SH-SY5Y (cell line): ENCODE results near the gene MED13.

Experiments
- GATA2 ChIP-seq: IDR thresholded peaks from 2 replicates; pipeline ENCODE4 v1.6.1; 2011; ENCODE audit warnings: mild to moderate bottlenecking, low read depth, low read length
- GATA3 ChIP-seq: IDR thresholded peaks from 2 replicates; pipeline ENCODE4 v1.6.1; 2011; ENCODE audit warnings: low read depth, mild to moderate bottlenecking, low read length, moderate library complexity

DNA sequence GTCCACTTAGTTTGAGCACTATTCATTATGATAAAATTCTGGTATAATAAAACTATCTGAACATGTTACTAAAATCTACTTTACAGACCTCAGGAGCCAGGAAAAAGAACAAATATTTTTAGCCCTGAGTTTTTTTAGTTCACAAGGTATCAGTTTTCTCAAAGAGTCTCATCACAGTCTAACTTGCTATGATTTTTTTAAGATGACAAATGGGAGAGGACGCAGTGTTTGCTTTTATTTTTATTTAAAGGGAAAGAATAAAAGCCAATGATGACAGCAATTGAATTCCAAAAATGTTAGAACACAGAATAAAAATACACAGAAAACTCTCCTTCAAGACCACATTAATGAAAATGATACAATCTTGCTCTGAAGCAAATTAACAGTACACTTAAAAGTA, 7.4 kb downstream of the MED13 start:
- TF ChIP-seq GATA2 (no peak), GATA3 (no peak)
